NCI-H524 (cell line): ENCODE data around the gene RBM41.
"Not testable (repeated sequence)": the region's sequence is repeated elsewhere in the genome, so short reads cannot be mapped to it uniquely, and the experiment has no call there.

Experiments
- DNase-seq, 2 experiments: peaks; one replicate each; lab custom pipeline; 2025; lab: John Stamatoyannopoulos, UW

Gene RBM41

GRCh38 chrX:107118322-107119147 lies at the start of gene RBM41:
Gene RBM41, minus strand, starts transcription at chrX:107118822. Its CDS starts 49 bp downstream, at chrX:107118773.
- DNase-seq = peak; percentile 68 to 80

- DNase-seq = no peak
Observed at GRCh38 chrX:107168257-107168656, 49.6 kb upstream of the RBM41 start.

GRCh38 chrX:107167163-107167921 lies 48.7 kb upstream of the RBM41 start:
- DNase-seq = no peak

- DNase-seq = not testable (repeated sequence)
Observed at GRCh38 chrX:107157618-107158017, 39.0 kb upstream of the RBM41 start.

- not testable (repeated sequence) for DNase-seq
Observed at GRCh38 chrX:107155621-107156430, 37.2 kb upstream of the RBM41 start.

DNA sequence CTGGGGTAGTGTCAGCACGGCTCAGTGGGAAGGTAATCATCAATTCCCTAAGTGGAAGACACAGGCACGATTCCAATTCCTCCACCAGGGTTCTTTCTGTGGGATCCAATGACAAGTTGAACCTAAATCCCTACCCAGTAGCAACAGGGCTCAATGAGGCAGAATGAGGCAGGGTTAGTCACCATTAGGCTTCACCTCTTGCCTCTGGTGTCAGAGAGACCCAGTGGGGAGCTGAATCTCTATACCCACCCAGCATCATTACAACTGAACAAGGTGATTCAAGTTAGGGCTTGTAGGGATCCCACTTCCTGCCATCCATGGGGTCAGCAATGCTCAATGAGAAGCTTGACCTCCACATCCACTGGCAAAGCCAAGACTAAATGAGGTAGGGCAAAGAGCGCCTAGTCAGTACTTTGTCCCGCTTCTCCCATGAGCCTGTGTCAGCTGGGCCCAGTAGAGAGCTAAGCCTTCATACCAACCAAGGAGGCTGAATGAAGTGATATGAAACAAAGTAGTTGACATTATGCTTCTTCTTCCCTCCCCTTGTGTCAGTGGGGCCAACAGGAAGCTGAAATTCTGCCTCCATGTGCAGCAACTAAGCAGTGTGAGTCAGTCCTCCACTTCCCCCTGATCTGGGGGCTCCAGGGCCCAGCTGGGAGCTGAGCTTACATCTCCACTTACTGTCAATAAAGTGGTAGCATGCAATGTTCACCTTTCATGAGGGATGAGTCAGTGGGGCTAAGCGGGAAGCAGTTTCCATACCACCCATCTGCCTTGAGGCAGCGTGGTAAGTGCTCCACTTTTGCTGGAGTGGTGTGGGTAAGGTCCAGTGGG lies 36.4 kb upstream of the RBM41 start:
- no peak for DNase-seq

- DNase-seq = no peak
Observed at GRCh38 chrX:107153005-107153404, 34.4 kb upstream of the RBM41 start.

GRCh38 chrX:107146670-107147069 lies 28.0 kb upstream of the RBM41 start:
- DNase-seq = no peak

DNA sequence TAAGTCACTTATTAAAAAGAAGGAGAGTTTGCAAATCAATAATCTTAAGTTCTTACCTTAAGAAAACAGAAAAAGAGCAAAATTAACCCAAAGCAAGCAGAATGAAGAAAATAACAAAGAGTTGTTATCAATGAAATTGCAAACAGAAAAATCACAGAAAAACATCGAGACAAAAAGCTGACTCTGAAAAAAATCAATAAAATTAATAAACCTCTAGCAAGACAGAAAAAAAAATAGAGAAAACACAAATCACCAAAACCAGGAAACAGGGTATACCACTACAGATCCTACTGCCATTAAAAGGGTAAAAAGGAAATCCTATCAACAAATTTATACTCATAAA lies 17.3 kb upstream of the RBM41 start:
- DNase-seq = no peak

DNA sequence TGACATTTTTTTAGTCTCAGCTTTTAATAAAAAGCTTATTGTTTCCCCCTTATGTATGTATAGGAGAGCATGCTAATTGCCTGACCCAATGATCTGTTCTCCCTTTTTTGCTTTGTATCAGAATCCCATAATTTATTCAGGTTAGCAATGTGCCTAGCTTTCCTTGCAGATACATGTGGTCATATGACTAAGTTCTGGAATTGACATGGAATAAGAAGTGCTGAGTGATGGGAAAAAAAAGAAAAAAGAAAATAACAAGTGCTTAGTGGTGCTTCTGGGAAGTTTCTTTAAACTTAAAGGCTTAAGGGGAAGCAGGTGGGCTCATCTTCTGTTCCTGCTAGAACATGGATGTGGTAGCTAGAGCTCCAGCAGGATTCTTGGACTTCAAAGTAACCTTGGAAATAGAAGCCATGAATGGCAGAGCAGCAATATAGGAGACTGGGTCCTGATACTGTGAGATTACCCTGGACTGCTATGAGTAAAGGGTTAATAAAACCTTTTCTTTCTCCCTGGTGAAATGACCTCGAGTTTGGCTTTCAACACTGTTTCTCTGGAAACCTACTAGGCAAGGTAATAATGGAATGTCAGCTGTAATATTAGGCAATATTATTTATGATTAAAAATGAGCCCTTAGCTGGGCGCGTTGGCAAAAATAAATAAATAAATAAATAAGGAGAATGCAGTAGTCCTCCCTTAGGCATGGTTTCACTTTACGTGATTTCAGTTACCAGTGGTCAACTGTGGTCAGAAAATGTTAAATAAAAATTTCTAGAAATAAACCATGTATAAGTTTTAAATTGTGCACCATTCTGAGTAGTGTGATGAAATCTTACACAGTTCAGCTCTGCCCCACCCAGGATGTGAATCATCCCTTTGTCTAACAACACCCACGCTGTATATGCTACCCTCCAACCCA lies 16.7 kb upstream of the RBM41 start:
- DNase-seq = no peak

DNA sequence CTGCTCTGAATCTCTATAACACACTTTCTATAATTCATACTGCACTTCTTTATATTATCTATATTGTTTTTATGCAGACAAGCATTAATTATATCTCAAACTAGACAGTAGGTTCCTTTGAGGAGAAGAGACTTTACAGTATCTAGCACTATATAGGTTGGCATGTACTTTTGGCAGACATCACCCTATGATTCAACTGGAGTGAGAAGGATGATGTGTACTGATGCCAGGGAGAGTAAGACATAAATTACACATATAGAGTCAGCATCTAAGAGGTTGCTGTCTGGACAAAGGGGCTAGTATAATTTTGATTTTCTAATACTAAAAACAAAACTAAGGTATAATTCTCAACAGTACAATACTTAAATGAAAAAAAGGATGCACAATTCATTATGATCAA lies 5.1 kb upstream of the RBM41 start:
- no peak for DNase-seq

DNA sequence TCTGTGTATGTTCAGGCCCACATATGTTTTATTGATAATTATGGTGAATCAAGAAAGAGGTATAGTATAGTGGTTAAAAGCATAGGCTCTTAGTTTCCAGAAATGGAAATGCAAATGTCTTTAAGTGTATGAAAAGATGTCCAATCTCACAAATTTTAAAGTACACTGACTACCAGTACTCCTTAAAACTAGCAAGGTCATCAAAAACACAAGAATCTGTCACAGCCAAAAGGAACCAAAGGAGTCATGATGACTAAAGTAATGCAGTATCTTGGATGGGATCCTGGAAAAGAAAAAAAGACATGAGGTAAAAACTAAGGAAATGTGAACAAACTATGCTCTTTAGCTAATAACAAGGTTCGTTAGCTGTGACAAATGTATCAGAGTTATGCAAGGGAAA lies 661 bp upstream of the RBM41 start:
- DNase-seq = no peak

- no peak for DNase-seq
Observed at GRCh38 chrX:107117993-107118321, 665 bp downstream of the RBM41 start.

GRCh38 chrX:107107459-107107858 lies 11.2 kb downstream of the RBM41 start:
- no peak for DNase-seq

DNA sequence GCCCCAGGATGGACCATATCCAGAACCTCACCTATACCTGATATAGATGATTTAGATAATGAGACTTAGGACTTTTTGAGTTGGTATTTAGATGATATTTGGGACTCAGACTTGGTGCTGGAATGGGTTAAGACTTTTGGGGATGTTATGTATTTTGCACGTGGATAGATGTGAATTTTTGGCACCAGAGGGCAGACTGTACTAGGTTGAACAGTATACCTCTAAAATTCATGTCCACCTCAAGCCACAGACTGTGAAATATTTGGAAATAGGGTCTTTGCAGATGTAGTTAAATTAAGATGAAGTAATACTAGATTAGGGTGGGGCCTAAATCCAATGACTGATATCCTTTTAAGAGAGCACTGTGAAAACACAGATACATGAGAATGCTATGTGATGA lies 15.6 kb downstream of the RBM41 start:
- DNase-seq = peak in 1 of 2 experiments; percentile 4

- no peak for DNase-seq
Observed at GRCh38 chrX:107076158-107076557, 42.5 kb downstream of the RBM41 start.

DNA sequence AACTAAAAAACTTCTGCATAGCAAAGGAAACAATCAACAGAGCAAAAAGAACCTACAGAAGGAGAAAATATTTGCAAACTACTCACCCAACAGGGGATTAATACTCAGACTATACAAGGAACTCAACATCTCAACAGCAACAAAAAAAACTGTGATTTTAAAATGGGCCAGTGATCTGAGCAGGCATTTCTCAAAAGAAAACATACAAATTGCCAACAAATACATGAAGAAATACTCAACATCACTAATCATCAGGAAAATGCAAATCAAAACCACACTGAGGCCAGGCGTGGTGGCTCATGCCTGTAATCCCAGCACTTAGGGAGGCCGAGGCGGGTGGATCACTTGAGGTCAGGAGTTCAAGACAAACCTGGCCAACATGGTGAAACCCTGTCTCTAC lies 60.9 kb downstream of the RBM41 start:
- not testable (repeated sequence) for DNase-seq

DNA sequence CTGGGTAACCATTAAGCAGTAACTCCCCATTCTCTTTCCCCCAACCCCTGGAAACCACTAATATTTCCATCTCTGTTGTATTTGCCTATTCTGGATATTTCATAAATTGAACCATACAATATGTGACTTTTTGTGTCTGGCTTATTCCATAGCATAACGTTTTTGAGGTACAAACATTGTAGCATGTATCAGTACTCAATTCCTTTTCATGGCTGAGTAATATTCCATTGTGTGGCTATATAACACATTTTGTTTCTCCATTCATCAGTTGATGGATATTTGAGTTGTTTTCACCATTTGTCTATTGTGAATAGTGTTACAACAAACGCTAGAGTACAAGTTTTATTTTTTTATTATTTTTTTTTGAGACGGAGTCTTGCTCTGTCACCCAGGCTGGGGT lies 63.6 kb downstream of the RBM41 start:
- no peak for DNase-seq

- no peak for DNase-seq
Observed at GRCh38 chrX:107050195-107050709, 68.4 kb downstream of the RBM41 start.

- no peak for DNase-seq
Observed at GRCh38 chrX:107047622-107048021, 71.0 kb downstream of the RBM41 start.
